ENCODE measurements around the gene POLD1. TPM values are rescaled to one million over a fixed set of nuclear protein-coding genes. Genes with fewer than 3 reads are reported as not detected.
A peak's percentile ranks its signal among the peaks of the same experiment; 100 is the strongest.

The POLD1 gene
- polyA plus RNA-seq, 3 donors = 24.1 to 36.6 (median 33.2) TPM

DNA sequence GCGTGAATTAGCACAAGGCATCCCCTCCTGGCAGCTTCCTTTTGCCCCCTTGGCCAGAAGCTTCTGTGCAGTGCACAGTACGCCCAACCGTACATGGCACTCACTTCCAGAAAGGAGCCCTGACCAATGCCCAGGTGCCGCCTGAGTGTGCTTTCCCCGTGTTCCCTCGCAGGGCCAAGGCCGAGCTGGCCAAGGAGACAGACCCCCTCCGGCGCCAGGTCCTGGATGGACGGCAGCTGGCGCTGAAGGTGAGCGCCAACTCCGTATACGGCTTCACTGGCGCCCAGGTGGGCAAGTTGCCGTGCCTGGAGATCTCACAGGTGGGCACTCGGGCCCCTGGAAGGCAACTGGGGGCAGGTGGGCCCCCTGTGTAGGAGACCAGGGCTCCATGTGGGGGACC lies 25.2 kb downstream of the POLD1 start:
- no peak for DNase-seq (ENCODE audit: extremely low read depth in 1 of 11, low read depth in 9 of 11, low spot score in 4 of 11)

- DNase-seq (ENCODE audit: extremely low read depth in 1 of 11, low read depth in 9 of 11, low spot score in 4 of 11) = no peak
Measured at GRCh38 chr19:50410109-50410508, 26.0 kb downstream of the POLD1 start.

- no peak for DNase-seq (ENCODE audit: extremely low read depth in 1 of 11, low read depth in 9 of 11, low spot score in 4 of 11)
Measured at GRCh38 chr19:50412419-50412818, 28.3 kb downstream of the POLD1 start.

GRCh38 chr19:50413096-50413495 lies 28.9 kb downstream of the POLD1 start:
- no peak for DNase-seq (ENCODE audit: extremely low read depth in 1 of 11, low read depth in 9 of 11, low spot score in 4 of 11)

- no peak for DNase-seq (ENCODE audit: extremely low read depth in 1 of 11, low read depth in 9 of 11, low spot score in 4 of 11)
Measured at GRCh38 chr19:50413531-50413930, 29.4 kb downstream of the POLD1 start.

DNA sequence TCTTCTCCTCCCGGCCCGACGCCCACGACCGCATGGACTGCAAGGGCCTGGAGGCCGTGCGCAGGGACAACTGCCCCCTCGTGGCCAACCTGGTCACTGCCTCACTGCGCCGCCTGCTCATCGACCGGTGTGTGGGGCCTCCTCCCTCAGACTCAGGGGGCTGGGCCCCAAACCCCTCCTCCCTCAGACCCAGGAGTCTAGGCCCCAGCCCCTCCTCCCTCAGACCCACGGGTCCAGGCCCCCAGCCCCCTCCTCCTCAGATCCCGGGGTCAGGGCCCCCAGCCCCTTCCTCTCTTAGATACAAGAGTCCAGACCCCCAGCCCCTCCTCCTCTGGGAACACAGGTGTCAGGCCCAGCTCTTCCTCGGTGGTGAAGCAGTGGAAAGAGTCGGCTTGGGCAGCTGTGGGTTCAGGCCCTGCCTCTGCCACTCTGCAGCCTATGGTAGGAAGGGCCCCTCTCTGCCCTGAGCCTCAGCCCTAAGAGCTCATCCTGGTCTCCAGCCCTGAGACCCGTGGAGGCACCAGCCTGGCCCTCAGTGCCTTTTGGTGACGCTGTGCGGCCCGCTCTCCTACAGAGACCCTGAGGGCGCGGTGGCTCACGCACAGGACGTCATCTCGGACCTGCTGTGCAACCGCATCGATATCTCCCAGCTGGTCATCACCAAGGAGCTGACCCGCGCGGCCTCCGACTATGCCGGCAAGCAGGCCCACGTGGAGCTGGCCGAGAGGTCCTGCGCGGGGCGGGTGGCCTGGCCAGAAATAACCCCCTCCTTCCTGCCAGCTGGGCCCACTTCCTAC lies 30.9 kb downstream of the POLD1 start:
- DNase-seq (ENCODE audit: extremely low read depth in 1 of 11, low read depth in 9 of 11, low spot score in 4 of 11) = peak in 6 of 11 donors; percentile 36 to 63 (median 50)

DNA sequence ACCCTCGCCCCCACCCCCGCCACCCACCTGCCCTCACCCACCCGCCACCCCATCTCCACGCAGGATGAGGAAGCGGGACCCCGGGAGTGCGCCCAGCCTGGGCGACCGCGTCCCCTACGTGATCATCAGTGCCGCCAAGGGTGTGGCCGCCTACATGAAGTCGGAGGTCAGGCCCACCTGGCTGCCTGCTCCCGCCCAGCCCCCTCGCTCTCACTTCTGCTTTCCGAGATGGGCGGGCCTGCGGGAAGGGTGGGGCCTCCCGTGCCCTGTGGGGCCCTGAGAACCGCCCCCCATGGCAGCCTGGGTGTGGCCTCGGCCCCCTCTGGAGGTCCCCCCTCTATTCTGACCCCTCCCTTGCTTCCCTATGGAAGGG lies 31.5 kb downstream of the POLD1 start:
- no peak for DNase-seq (ENCODE audit: extremely low read depth in 1 of 11, low read depth in 9 of 11, low spot score in 4 of 11)

DNA sequence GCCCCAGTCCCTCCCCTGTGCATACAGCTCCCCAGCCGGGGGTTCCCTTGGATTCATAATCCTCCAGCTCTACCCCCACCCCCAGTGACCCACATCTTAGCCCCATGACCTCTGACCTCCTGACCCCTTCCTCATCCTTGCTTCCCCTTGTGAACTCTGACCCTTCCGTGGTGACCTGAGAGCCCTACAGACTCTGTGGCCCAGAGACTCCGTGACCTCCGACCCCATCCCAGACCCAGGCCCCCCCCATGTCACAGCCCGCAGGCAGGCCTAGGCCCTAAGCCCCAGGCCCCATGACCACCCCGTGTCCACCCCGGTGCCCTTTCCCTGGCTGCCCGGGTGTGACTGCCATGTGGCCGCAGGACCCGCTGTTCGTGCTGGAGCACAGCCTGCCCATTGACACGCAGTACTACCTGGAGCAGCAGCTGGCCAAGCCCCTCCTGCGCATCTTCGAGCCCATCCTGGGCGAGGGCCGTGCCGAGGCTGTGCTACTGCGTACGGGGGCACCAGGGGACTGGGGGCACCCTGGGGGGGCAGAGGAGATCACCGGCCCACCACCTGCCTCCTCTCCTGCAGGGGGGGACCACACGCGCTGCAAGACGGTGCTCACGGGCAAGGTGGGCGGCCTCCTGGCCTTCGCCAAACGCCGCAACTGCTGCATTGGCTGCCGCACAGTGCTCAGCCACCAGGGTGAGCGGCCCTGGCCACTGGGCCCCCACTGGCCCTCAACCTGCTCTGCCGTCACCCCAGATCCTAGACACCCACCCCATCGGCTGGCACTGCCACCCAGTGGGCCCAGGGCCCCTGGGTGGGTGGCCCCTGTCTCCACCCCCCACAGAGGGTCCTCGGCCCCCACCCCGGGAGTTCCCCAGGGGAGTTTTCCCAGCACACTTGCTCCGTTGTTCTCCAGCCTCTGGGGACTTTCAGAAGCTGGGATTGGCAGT lies 32.2 kb downstream of the POLD1 start:
- DNase-seq (ENCODE audit: extremely low read depth in 1 of 11, low read depth in 9 of 11, low spot score in 4 of 11) = no peak

DNA sequence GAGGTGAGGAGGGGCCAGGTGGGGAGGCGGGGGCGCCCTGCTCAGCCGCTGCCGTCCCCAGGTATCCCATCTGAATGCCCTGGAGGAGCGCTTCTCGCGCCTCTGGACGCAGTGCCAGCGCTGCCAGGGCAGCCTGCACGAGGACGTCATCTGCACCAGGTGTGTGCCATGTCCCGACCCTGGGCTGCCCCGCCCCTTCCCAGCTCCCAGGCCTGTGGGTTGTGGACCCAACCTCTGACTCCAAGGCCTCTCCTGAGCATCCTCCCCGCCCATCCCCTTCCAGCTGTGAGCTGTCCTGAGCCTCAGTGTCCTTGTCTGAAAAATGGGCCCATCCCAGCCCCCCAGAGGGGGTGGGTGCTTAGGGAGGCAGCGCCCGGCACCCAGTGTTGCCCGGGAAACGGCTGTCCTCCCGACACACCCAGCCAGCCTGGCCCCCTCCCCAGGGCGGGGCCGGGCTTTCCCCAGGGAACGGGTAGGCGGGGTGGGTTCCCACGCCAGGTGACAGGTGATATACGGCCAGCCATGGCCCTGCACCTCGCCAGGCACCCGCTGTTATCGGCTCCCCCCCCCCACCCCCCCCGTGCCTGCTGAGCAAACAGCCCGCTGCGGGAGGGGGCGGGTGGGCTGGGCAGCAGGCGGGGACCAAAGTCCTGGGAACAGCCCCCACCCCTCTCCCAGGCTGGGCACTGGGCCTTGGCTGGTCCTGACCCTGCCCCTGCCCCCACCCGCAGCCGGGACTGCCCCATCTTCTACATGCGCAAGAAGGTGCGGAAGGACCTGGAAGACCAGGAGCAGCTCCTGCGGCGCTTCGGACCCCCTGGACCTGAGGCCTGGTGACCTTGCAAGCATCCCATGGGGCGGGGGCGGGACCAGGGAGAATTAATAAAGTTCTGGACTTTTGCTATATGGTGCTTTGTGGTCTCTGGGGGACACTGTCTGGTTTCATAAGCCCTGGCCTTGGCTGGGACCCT lies 33.2 kb downstream of the POLD1 start:
- DNase-seq (ENCODE audit: extremely low read depth in 1 of 11, low read depth in 9 of 11, low spot score in 4 of 11) = no peak

- no peak for DNase-seq (ENCODE audit: extremely low read depth in 1 of 11, low read depth in 9 of 11, low spot score in 4 of 11)
Measured at GRCh38 chr19:50418176-50419021, 34.3 kb downstream of the POLD1 start, which contains the start of gene SPIB. Gene SPIB, plus strand, starts transcription at chr19:50418938. Its CDS starts 25 bp downstream, at chr19:50418963.

DNA sequence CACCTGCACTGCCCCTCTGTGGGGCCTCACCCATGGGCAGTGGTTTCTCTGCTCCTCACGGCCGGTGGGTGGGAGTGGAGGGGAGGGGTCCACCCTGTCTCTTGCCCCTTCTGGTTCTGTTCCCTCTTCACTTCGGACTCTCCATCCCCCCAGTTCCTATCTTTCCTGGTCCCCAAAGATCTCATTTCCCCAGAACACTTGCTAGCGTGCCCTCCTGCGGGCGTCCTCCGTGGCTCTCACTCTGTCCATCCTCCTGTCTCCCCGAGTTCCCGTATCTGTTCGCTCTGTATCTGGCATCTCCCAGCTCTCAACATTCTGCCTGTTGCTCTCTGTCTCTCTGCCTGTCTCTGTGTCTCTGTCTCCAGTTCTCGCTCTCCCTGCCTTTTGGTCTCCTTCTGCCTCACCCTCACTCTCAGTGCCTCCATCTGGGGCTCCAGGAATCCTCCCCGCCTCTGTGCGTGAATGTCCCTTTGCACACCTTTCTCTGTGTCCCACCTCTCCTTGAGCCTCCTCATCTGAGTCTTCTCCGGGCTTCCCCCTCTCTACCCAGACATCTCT lies 35.0 kb downstream of the POLD1 start:
- DNase-seq (ENCODE audit: extremely low read depth in 1 of 11, low read depth in 9 of 11, low spot score in 4 of 11) = no peak

- no peak for DNase-seq (ENCODE audit: extremely low read depth in 1 of 11, low read depth in 9 of 11, low spot score in 4 of 11)
Measured at GRCh38 chr19:50419580-50420035, 35.5 kb downstream of the POLD1 start.

GRCh38 chr19:50420127-50420526 lies 36.0 kb downstream of the POLD1 start:
- no peak for DNase-seq (ENCODE audit: extremely low read depth in 1 of 11, low read depth in 9 of 11, low spot score in 4 of 11)

DNA sequence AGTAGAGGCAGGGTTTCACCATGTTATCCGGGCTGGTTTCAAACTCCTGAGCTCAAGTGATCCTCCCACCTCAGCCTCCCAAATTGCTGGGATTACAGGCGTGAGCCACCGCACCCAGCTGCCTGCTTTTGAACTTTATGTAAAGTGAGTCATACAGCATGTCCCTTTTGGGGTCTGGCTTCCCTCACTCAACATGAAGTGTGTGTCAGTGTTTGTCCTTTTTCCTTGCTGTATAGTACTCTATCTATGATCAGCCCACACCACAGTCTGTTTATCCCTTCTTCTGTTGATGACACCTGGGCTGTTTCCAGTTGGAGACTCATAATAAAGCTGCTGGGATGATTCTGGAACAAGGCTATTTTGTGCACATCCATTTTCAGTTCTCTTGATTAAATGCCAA lies 36.7 kb downstream of the POLD1 start:
- DNase-seq (ENCODE audit: extremely low read depth in 1 of 11, low read depth in 9 of 11, low spot score in 4 of 11) = no peak

GRCh38 chr19:50422397-50423278 lies 38.5 kb downstream of the POLD1 start:
- DNase-seq (ENCODE audit: extremely low read depth in 1 of 11, low read depth in 9 of 11, low spot score in 4 of 11) = no peak

- DNase-seq (ENCODE audit: extremely low read depth in 1 of 11, low read depth in 9 of 11, low spot score in 4 of 11) = no peak
Measured at GRCh38 chr19:50423279-50424113, 39.3 kb downstream of the POLD1 start.

All from renal cortex interstitium (tissue), 11 donors.